Measurements from ENCODE around the gene ZP2. TPM values are rescaled to one million over a fixed set of nuclear protein-coding genes. Genes with fewer than 3 reads are reported as not detected.

The ZP2 gene
- total RNA-seq, 1 experiment from 2014 or later, result not detected

GRCh38 chr16:21175397-21175796 lies 36.0 kb downstream of the ZP2 start:
- no peak for DNase-seq
- no peak overlapping the region for H3T11ph ChIP-seq (ENCODE audit: low read length)
- TF ChIP-seq, protein P1, sequence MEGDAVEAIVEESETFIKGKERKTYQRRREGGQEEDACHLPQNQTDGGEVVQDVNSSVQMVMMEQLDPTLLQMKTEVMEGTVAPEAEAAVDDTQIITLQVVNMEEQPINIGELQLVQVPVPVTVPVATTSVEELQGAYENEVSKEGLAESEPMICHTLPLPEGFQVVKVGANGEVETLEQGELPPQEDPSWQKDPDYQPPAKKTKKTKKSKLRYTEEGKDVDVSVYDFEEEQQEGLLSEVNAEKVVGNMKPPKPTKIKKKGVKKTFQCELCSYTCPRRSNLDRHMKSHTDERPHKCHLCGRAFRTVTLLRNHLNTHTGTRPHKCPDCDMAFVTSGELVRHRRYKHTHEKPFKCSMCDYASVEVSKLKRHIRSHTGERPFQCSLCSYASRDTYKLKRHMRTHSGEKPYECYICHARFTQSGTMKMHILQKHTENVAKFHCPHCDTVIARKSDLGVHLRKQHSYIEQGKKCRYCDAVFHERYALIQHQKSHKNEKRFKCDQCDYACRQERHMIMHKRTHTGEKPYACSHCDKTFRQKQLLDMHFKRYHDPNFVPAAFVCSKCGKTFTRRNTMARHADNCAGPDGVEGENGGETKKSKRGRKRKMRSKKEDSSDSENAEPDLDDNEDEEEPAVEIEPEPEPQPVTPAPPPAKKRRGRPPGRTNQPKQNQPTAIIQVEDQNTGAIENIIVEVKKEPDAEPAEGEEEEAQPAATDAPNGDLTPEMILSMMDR (conservative IDR thresholded peaks at IDR 0.05), result no peak
- H3K27ac ChIP-seq (ENCODE audit: insufficient read length, low read depth, low read length), result no peak overlapping the region
- H3K4me2 ChIP-seq (ENCODE audit: insufficient read depth, insufficient read length, low read length), result no peak overlapping the region
- H3K9me3 Mint-ChIP-seq, result peaks cover 2 to 10% of the 10 kb centered on the region in 2 experiments; a peak in 1 of 5 replicates
- H3K4me3 Mint-ChIP-seq, result no peak overlapping the region
- peaks cover 56 to 88% (median 86%) of the 10 kb centered on the region in 3 experiments for H3K36me3 Mint-ChIP-seq (ENCODE audit: insufficient read depth in 1 of 3, low read depth in 3 of 3)
- H2BK5ac ChIP-seq (ENCODE audit: insufficient read length, low read length), result no peak overlapping the region
- no peaks in the 10 kb centered on the region for H3K79me2 ChIP-seq (ENCODE audit: insufficient read depth, low read length)
- H3K4ac ChIP-seq (ENCODE audit: low read depth, low read length), result no peak overlapping the region
- no peak overlapping the region for H2AFZ ChIP-seq (ENCODE audit: low read length)
- no peak overlapping the region for H3K14ac ChIP-seq (ENCODE audit: insufficient read depth, low read length)
- no peak overlapping the region for H4K8ac ChIP-seq (replicated peaks; ENCODE audit: insufficient read length, low read depth, low read length)
- no peaks in the 10 kb centered on the region for H4K20me1 ChIP-seq (ENCODE audit: control insufficient read depth, insufficient read depth, insufficient read length)
- H3K56ac ChIP-seq (ENCODE audit: insufficient read length, low read depth, low read length), result no peak overlapping the region
- no peak overlapping the region for H3K23ac ChIP-seq (ENCODE audit: insufficient read length, low read depth, low read length)
- no peak overlapping the region for H2BK120ac ChIP-seq (ENCODE audit: low read depth, low read length, poor library complexity, severe bottlenecking)
- H3K18ac ChIP-seq (ENCODE audit: insufficient read length, low read depth, low read length), result no peak overlapping the region
- WGBS (ENCODE audit: extremely low coverage, insufficient read length, low lambda C conversion rate), result no CpG with 5 or more reads among the region's 1 CpG
- H3K9me3 ChIP-seq (ENCODE audit: control insufficient read depth, low read depth, low read length), result no peaks in the 10 kb centered on the region
- no peak overlapping the region for H2AK5ac ChIP-seq (ENCODE audit: insufficient read length, low read length)
- H3K27me3 ChIP-seq (ENCODE audit: insufficient read depth, low read length), result no peaks in the 10 kb centered on the region
- no peaks in the 10 kb centered on the region for H3K23me2 ChIP-seq (ENCODE audit: insufficient read length, low read depth, low read length, poor library complexity, severe bottlenecking)
- no peak overlapping the region for H3K27ac Mint-ChIP-seq
- no peak overlapping the region for H2BK12ac ChIP-seq (ENCODE audit: insufficient read length, low read depth, low read length)
- H3K27me3 Mint-ChIP-seq (ENCODE audit: low read depth), result no peaks in the 10 kb centered on the region
- peaks cover 2% of the 10 kb centered on the region for H3K79me1 ChIP-seq (ENCODE audit: insufficient read depth, low read depth, low read length, poor library complexity, severe bottlenecking)
- no peak overlapping the region for H2BK20ac ChIP-seq (ENCODE audit: low read depth, low read length, poor library complexity, severe bottlenecking)
- no peak overlapping the region for H4K5ac ChIP-seq (ENCODE audit: insufficient read length, low read depth, low read length)
- H4K91ac ChIP-seq (ENCODE audit: insufficient read length, low read depth, low read length), result no peak overlapping the region
- H2BK15ac ChIP-seq (ENCODE audit: low read depth, low read length), result no peak overlapping the region
- H3K9ac ChIP-seq (ENCODE audit: extremely low read depth, insufficient read length, low read length), result no peak overlapping the region
- H3K4me1 Mint-ChIP-seq, result no peaks in the 10 kb centered on the region
- no peaks in the 10 kb centered on the region for H3K4me1 ChIP-seq (ENCODE audit: insufficient read depth, low read length)
